Fibroblast of the conjunctiva (primary cell): ENCODE data around the gene TSPAN17.

ENCODE experiments used
- DNase-seq: peaks from one replicate; pipeline ENCODE4 v3.0.0-alpha.2; 2010; ENCODE audit warnings: low read depth

The TSPAN17 gene

GRCh38 chr5:176621661-176622079 is 25.6 kb upstream of the TSPAN17 start:
- DNase-seq, result no peak

- no peak for DNase-seq
These were observed 23.1 kb upstream of the TSPAN17 start for GRCh38 chr5:176624142-176624541.

GRCh38 chr5:176624938-176625337 is 22.3 kb upstream of the TSPAN17 start:
- DNase-seq, result no peak

GRCh38 chr5:176625512-176625911 is 21.8 kb upstream of the TSPAN17 start:
- DNase-seq, result no peak

GRCh38 chr5:176625966-176626875 is 21.1 kb upstream of the TSPAN17 start:
- no peak for DNase-seq

GRCh38 chr5:176626876-176627236 is 20.4 kb upstream of the TSPAN17 start:
- DNase-seq, result no peak

- no peak for DNase-seq
These were observed 19.7 kb upstream of the TSPAN17 start for GRCh38 chr5:176627582-176627981.

- DNase-seq, result no peak
These were observed 18.7 kb upstream of the TSPAN17 start for GRCh38 chr5:176628406-176629228.

GRCh38 chr5:176629317-176629852 is 17.9 kb upstream of the TSPAN17 start:
- no peak for DNase-seq

GRCh38 chr5:176629853-176630680 is 17.2 kb upstream of the TSPAN17 start, which contains the start of the genes EIF4E1B and SNCB:
Gene EIF4E1B, plus strand, starts transcription at chr5:176630675. Its CDS starts 12,113 bp downstream, at chr5:176642788.
Gene SNCB, minus strand, starts transcription at chr5:176630534. Its CDS starts 880 bp downstream, at chr5:176629654.
- no peak for DNase-seq

GRCh38 chr5:176630681-176631222 is 16.5 kb upstream of the TSPAN17 start:
- DNase-seq, result no peak

GRCh38 chr5:176631383-176632200 is 15.7 kb upstream of the TSPAN17 start:
- no peak for DNase-seq

- no peak for DNase-seq
These were observed 14.5 kb upstream of the TSPAN17 start for GRCh38 chr5:176632745-176633144.

- no peak for DNase-seq
These were observed 13.7 kb upstream of the TSPAN17 start for GRCh38 chr5:176633598-176633997.

- no peak for DNase-seq
These were observed 10.9 kb upstream of the TSPAN17 start for GRCh38 chr5:176636426-176636825.

GRCh38 chr5:176637556-176637955 is 9.7 kb upstream of the TSPAN17 start:
- DNase-seq, result no peak

GRCh38 chr5:176638437-176638836 is 8.8 kb upstream of the TSPAN17 start:
- no peak for DNase-seq

- DNase-seq, result no peak
These were observed 8.1 kb upstream of the TSPAN17 start for GRCh38 chr5:176639208-176639607.

- DNase-seq, result peak; percentile 33
These were observed 7.3 kb upstream of the TSPAN17 start for GRCh38 chr5:176639981-176640380.

GRCh38 chr5:176640616-176641015 is 6.7 kb upstream of the TSPAN17 start:
- DNase-seq, result no peak
